OCI-M2 (cell line): ENCODE data around the gene DHX58.

Experiments used
- DNase-seq: peaks from one replicate; lab custom pipeline; 2025; ENCODE audit not compliant: unreplicated experiment; lab: John Stamatoyannopoulos, UW

The DHX58 gene

DNA sequence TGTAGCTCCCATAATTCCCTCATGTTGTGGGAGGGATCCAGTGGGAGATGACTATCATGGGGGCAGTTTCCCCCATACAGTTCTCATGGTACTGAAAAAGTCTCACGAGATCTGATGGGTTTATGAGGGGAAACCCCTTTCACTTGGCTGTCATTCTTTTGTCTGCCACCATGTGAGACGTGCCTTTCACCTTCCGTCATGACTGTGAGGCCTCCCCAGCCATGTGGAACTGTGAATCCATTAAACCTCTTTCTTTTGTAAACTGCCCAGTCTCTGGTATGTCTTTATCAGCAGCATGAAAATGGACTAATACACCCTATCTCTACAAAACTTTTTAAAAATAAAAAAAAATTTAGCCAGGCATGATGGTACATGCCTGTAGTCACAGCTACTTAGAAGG is 55.9 kb downstream of the DHX58 start:
- no peak for DNase-seq

DNA sequence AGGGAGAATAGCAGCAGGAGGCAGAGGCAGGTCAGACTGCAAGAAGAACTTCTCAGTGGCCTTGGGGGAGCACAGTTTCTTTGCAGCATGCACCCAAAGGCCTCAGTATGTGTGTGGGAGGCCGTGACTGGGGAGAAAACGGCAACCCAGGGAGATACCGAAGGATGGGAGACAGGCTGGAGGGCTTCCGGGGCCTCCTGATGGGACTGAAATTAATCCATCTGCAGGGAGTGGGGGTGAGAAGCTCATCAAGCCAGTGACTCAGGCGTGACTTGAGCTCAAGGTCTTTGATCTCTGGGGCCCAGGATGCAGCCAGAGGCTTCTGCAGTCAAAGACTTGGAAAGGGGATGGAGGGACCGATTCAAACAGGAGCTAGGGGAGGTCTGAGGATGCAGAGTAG is 57.0 kb downstream of the DHX58 start:
- no peak for DNase-seq

DNA sequence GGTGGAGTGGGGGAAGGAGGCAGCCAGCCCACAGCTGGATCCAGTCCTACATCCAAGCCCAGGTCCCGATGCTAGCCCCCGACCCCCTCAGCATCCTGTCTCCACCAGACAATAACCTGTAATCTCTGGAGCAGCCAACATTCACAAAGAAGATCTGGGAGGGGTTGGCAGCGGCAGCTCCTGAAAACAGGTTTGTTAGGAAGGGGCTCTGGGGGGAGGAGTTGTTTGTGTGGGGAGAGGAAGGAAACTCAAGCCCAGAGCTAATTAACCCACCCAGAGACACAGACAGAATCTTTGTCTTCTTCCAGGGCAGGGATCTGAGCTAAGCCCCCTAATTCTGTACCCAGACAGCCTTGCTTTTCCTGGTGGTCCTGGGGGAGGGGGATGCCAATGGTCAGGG is 57.5 kb downstream of the DHX58 start:
- DNase-seq: no peak

DNA sequence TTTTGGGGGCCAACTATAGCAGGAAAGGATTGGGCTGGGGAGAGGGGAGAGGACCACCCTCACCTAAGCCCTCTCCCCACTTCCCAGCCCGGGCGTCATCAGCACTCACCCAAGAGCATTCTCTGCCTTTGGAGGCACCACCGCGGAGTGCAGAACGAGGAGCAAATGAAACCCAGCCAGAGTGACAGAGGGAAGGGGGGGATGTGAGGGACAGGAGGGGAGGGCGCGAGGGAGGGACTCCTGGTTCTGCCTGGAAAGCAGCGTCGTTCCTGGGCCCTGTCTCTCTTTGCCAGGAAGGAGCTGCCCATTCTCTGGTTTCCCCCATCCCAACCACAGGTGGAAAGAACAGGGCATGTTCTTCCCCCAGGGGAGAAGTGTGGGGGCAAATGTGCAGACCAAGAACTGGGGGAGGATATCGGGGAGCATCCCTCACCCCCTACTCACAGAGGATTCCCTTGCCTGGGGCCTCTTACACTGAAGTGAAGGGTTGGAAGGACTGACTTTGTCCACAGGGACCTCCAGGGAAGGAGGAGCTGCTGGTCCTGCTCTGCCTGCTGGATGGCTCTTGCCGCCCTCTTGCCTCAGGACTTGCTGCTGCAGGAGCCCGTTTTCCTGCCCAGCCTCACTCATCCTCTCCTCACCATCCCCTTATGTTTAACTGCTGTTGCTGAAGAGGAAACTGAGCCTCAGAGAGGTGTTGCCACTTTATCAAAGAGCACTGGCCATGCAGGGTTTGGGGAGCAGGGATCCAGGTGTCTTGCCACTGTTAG is 58.6 kb downstream of the DHX58 start:
- no peak for DNase-seq

DNA sequence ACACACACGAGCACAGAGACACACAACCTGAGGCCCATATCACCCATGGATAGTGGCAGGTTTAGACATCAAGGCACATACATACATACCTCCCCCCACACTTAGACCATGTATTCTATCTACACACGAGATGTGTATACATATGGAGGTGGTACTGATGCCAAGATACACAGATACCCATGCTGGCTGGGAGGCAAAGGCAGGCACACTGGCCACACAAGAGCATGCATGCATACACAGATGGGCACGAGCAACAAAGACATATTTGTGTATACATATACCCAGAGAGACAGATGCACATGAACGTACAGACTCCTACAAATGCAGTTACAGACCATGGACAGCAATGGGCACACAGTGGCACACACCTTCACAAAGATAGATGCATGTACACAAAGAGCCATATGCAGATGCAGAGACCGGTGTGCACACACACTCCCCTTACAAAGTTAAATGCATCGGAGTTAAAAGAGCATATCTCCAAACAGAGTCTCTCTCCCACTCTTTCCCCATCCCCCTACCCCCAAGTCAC is 60.1 kb downstream of the DHX58 start:
- no peak for DNase-seq

DNA sequence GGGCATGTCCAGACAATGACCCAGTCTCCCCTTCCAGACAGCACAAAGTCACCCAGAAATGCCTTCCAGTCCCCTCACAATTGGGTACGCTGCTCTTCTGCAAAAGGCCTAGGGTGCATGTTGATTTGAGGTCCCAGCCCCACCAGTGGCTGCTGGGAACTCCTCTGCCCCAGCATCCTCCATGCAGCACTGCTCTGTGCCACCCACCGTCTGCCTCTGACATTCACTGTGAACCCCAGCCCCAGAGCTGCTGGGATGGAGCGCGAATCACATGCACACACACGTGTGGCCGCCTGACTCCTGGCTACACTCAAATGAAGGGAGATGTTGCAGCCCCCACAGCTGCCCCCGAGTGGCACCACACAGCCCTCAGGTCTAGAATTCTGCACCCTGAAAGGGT is 60.9 kb downstream of the DHX58 start:
- no peak for DNase-seq
